ENCODE data around the gene HOMER2.

The HOMER2 gene

GRCh38 chr15:82852941-82853561, 99.5 kb downstream of the HOMER2 start:
- Histone ChIP-seq H3K36me3 (no peaks in the 10 kb centered on the region), H3K9ac (no peak overlapping the region), H3K4me1 (peaks cover 88% of the 10 kb centered on the region), H3K9me3 (no peaks in the 10 kb centered on the region), H3K27ac (peak overlapping the region; percentile 33; the same call in 1 of the 2 replicates), H4K20me1 (no peaks in the 10 kb centered on the region), H3K4me3 (no peak overlapping the region), H3K4me2 (peak overlapping the region; percentile 70), H3K27me3 (no peaks in the 10 kb centered on the region)
- no peak for TF ChIP-seq Cebpa-rat (IDR thresholded peaks at IDR 0.05)

- Histone ChIP-seq H3K9me3 (no peaks in the 10 kb centered on the region), H3K4me3 (no peak overlapping the region), H4K20me1 (no peaks in the 10 kb centered on the region), H3K4me1 (peaks cover 98% of the 10 kb centered on the region), H3K27ac (no peak overlapping the region), H3K4me2 (peak overlapping the region; percentile 70), H3K27me3 (no peaks in the 10 kb centered on the region), H3K9ac (no peak overlapping the region), H3K36me3 (no peaks in the 10 kb centered on the region)
- TF ChIP-seq Cebpa-rat (IDR thresholded peaks at IDR 0.05): no peak
These were observed 100.5 kb downstream of the HOMER2 start for GRCh38 chr15:82851981-82852511.

DNA sequence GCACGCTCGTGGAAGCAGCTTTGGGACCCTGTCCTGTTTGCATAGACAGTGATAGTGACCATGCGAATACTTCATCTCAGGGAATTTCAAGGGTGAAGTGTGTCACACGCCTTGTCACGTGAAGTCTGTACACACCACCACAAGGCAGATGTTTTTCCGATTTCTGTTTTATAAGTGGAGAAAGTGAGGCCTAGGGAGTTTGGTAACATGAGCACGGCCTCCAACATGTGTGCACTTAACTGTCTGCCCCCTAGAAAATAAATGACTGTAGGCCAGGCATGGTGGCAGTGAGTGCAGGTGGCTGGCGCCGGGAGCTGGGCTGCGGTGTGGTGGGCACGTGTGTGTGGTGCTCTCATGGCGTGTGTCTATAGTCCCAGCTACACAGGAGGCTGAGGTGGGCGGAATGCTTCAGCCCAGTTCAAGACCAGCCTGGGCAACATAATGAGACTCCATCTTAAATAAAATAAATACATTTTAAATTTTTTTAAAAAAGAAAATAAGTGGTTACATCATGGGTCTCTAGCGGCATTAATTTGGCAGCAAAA, 101.1 kb downstream of the HOMER2 start:
- Histone ChIP-seq H3K36me3 (no peaks in the 10 kb centered on the region), H4K20me1 (no peaks in the 10 kb centered on the region), H3K4me1 (peaks cover 99% of the 10 kb centered on the region), H3K27ac (no peak overlapping the region), H3K9me3 (no peaks in the 10 kb centered on the region), H3K4me3 (no peak overlapping the region), H3K4me2 (peak overlapping the region; percentile 76), H3K27me3 (no peaks in the 10 kb centered on the region), H3K9ac (no peak overlapping the region)
- no peak for TF ChIP-seq Cebpa-rat (IDR thresholded peaks at IDR 0.05)

DNA sequence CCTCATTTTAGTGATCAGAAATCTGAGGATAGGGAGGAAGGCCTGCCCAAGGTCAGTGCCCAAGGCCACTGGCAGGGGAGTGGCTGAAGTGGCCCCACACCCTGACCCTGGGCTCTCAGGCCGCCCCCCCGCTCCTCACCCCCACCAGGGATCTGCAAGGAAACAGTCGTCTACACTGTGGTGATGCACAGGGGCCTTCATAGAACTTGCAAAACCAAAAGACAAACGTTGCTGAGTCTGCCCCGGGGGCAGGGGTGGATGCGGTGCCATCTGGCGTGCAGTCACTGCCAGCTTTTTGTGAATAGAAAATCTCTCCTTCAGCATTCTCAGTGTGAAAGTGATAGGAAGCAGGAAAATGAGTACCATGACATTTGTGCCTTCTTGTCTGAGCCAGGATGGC, 101.8 kb downstream of the HOMER2 start:
- no peaks in the 10 kb centered on the region for H3K9me3 ChIP-seq
- H3K4me2 ChIP-seq: peak overlapping the region; percentile 76
- H3K27me3 ChIP-seq: no peaks in the 10 kb centered on the region
- peak overlapping the region; percentile 65 for H3K27ac ChIP-seq
- H3K36me3 ChIP-seq: no peaks in the 10 kb centered on the region
- H3K4me3 ChIP-seq: no peak overlapping the region
- no peak overlapping the region for H3K9ac ChIP-seq
- peaks cover 99% of the 10 kb centered on the region for H3K4me1 ChIP-seq
- no peak for TF ChIP-seq Cebpa-rat (IDR thresholded peaks at IDR 0.05)
- H4K20me1 ChIP-seq: no peaks in the 10 kb centered on the region

- no peaks in the 10 kb centered on the region for H3K27me3 ChIP-seq
- peak overlapping the region; percentile 65 for H3K27ac ChIP-seq
- no peaks in the 10 kb centered on the region for H3K36me3 ChIP-seq
- H3K9ac ChIP-seq: peak overlapping the region; percentile 1; the same call in 1 of the 2 replicates
- H3K4me1 ChIP-seq: peaks cover 99% of the 10 kb centered on the region
- H3K9me3 ChIP-seq: no peaks in the 10 kb centered on the region
- no peak overlapping the region for H3K4me3 ChIP-seq
- H3K4me2 ChIP-seq: peak overlapping the region; percentile 76
- H4K20me1 ChIP-seq: no peaks in the 10 kb centered on the region
- TF ChIP-seq Cebpa-rat (IDR thresholded peaks at IDR 0.05): no peak
These were observed 102.7 kb downstream of the HOMER2 start for GRCh38 chr15:82849556-82850512.

GRCh38 chr15:82848241-82848993, 104.1 kb downstream of the HOMER2 start:
- H3K36me3 ChIP-seq: no peaks in the 10 kb centered on the region
- no peak overlapping the region for H3K9ac ChIP-seq
- no peaks in the 10 kb centered on the region for H3K9me3 ChIP-seq
- H3K4me1 ChIP-seq: peaks cover 99% of the 10 kb centered on the region
- H3K27ac ChIP-seq: 0 out of 2 replicates have a peak overlapping the region, but pooled peaks have one; percentile 16
- no peaks in the 10 kb centered on the region for H4K20me1 ChIP-seq
- no peak for TF ChIP-seq Cebpa-rat (IDR thresholded peaks at IDR 0.05)
- H3K4me3 ChIP-seq: no peak overlapping the region
- H3K4me2 ChIP-seq: 0 out of 2 replicates have a peak overlapping the region, but pooled peaks have one; percentile 13
- H3K27me3 ChIP-seq: no peaks in the 10 kb centered on the region

DNA sequence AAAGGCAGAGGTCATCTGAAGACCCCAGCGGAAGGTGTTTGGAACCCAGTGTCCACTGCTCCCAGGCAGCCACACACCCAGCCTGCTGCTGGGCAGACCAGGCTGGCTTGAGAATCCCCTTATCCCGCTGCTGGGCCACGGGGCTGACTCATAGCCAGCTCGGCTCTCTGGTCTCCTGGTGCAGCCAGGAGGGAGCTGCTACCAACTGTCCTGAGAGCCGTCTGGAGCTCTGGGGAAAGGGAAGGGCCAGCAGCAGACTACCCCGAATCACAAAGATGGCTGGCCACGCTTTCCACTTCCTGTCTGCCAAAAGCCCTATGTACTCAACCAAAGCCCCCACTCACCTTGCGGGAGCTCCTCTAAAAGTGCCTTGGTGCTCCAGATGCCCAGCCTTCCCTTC, 104.8 kb downstream of the HOMER2 start:
- no peaks in the 10 kb centered on the region for H4K20me1 ChIP-seq
- peaks cover 99% of the 10 kb centered on the region for H3K4me1 ChIP-seq
- H3K27me3 ChIP-seq: no peaks in the 10 kb centered on the region
- H3K36me3 ChIP-seq: no peaks in the 10 kb centered on the region
- H3K4me3 ChIP-seq: no peak overlapping the region
- no peaks in the 10 kb centered on the region for H3K9me3 ChIP-seq
- TF ChIP-seq Cebpa-rat (IDR thresholded peaks at IDR 0.05): no peak
- no peak overlapping the region for H3K9ac ChIP-seq
- H3K27ac ChIP-seq: 0 out of 2 replicates have a peak overlapping the region, but pooled peaks have one; percentile 16
- no peak overlapping the region for H3K4me2 ChIP-seq

GRCh38 chr15:82846621-82847020, 105.9 kb downstream of the HOMER2 start:
- TF ChIP-seq Cebpa-rat (IDR thresholded peaks at IDR 0.05): no peak
- no peaks in the 10 kb centered on the region for H3K9me3 ChIP-seq
- H3K27me3 ChIP-seq: no peaks in the 10 kb centered on the region
- no peak overlapping the region for H3K4me3 ChIP-seq
- H3K4me1 ChIP-seq: peaks cover 93% of the 10 kb centered on the region
- H4K20me1 ChIP-seq: no peaks in the 10 kb centered on the region
- no peak overlapping the region for H3K9ac ChIP-seq
- H3K27ac ChIP-seq: no peak overlapping the region
- peak overlapping the region; percentile 79 for H3K4me2 ChIP-seq
- no peaks in the 10 kb centered on the region for H3K36me3 ChIP-seq

DNA sequence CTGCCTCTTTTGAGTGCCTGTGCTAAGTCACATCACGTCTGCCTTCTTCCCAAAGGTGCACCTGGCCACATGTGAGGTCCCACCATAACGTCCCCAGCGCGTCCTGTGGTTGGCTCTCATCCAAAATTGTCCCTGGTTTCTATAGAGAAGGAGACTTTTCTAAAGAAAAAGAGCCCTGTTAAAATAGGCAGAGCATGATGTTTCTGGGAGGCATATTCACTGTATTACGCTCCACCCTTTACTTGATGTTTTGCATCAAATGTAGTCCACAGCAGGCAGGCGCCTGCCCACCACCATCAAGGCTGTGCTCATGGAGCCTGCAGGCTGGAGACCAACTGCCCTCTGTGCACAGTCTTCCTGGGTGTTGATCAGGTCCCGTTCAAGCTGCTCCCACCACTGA, 106.8 kb downstream of the HOMER2 start:
- Histone ChIP-seq H4K20me1 (no peaks in the 10 kb centered on the region), H3K4me1 (peaks cover 84% of the 10 kb centered on the region), H3K27me3 (no peaks in the 10 kb centered on the region), H3K36me3 (no peaks in the 10 kb centered on the region), H3K27ac (peak overlapping the region; percentile 72), H3K4me3 (no peak overlapping the region; the same call in 1 of the 2 replicates), H3K9ac (peak overlapping the region; percentile 28; the same call in 1 of the 2 replicates), H3K4me2 (peak overlapping the region; percentile 79), H3K9me3 (no peaks in the 10 kb centered on the region)
- TF ChIP-seq Cebpa-rat (IDR thresholded peaks at IDR 0.05): no peak
